Bronchial epithelial cell (primary cell): Measurements from ENCODE around the gene ANKRD17. TPM values are rescaled to one million over a fixed set of nuclear protein-coding genes. Genes with fewer than 3 reads are reported as not detected.
"Not testable (repeated sequence)": the region's sequence is repeated elsewhere in the genome, so short reads cannot be mapped to it uniquely, and the experiment has no call there.

Experiments used
- DNase-seq: peaks from one replicate; pipeline ENCODE4 v3.0.0-alpha.2; 2010; ENCODE audit warnings: low read depth
- FAIRE-seq: peaks from 2 replicates; lab custom pipeline; 2011; peaks lifted over from hg19 to GRCh38; lab: Jason Lieb, UNC
- H3K27me3 ChIP-seq: 2 replicates; pipeline ENCODE4 v1.5.1; 2011; ENCODE audit warnings: low read length; ENCODE audit not compliant: control insufficient read depth, insufficient read depth
- H3K36me3 ChIP-seq: 2 replicates; pipeline ENCODE4 v1.5.1; 2011; ENCODE audit warnings: low read length; ENCODE audit not compliant: control insufficient read depth, insufficient read depth
- H3K4me3 ChIP-seq: 2 replicates; pipeline ENCODE4 v1.5.1; 2011; ENCODE audit warnings: mild to moderate bottlenecking, low read depth, low read length, control low read depth
- CTCF ChIP-seq: IDR thresholded peaks from 2 replicates; pipeline ENCODE4 v1.5.1; 2011; ENCODE audit warnings: mild to moderate bottlenecking, moderate library complexity, low read length, control low read depth, inconsistent platforms; ENCODE audit not compliant: insufficient read depth, severe bottlenecking
- total RNA-seq: library from RNA; depleted of rRNA; stranded (reverse); fragments of >200 nt; gene quantifications from 2 replicates; pipeline ENCODE4 v1.2.1, GENCODE V29; 2014

Gene ANKRD17
- 41.9 and 45.6 TPM in 2 replicates for total RNA-seq

GRCh38 chr4:73258686-73259570, at the start of gene ANKRD17:
Gene ANKRD17, minus strand, starts transcription at chr4:73258798. Its CDS starts 130 bp downstream, at chr4:73258668.
- peak within 1 kb of the TSS; percentile 92 for H3K4me3 ChIP-seq
- no peak for FAIRE-seq
- no peak for TF ChIP-seq CTCF

GRCh38 chr4:73308286-73308685, 49.7 kb upstream of the ANKRD17 start:
- no peak overlapping the region for H3K4me3 ChIP-seq
- no peaks in the 10 kb centered on the region for H3K36me3 ChIP-seq
- TF ChIP-seq CTCF, result no peak
- FAIRE-seq, result no peak
- no peak for DNase-seq
- H3K27me3 ChIP-seq, result no peaks in the 10 kb centered on the region

More at GRCh38 chr4:73258686-73259570, at the start of gene ANKRD17:
- Histone ChIP-seq H3K36me3 (no peaks in the 10 kb centered on the region), H3K27me3 (no peaks in the 10 kb centered on the region)
- peak; percentile 83 for DNase-seq

GRCh38 chr4:73303711-73304110, 45.1 kb upstream of the ANKRD17 start:
- Histone ChIP-seq H3K27me3 (no peaks in the 10 kb centered on the region), H3K4me3 (no peak overlapping the region), H3K36me3 (no peaks in the 10 kb centered on the region)
- DNase-seq (no peak), FAIRE-seq (no peak)
- TF ChIP-seq CTCF, result no peak

- FAIRE-seq (peak; percentile 23), DNase-seq (no peak)
- Histone ChIP-seq H3K4me3 (no peak overlapping the region), H3K27me3 (no peaks in the 10 kb centered on the region), H3K36me3 (no peaks in the 10 kb centered on the region)
- TF ChIP-seq CTCF, result no peak
These were observed 41.1 kb upstream of the ANKRD17 start for GRCh38 chr4:73299548-73300280.

GRCh38 chr4:73292661-73293060, 34.1 kb upstream of the ANKRD17 start:
- H3K27me3 ChIP-seq, DNase-seq, H3K36me3 ChIP-seq, FAIRE-seq, H3K4me3 ChIP-seq: not testable (repeated sequence)

GRCh38 chr4:73281982-73282381, 23.4 kb upstream of the ANKRD17 start:
- H3K4me3 ChIP-seq, result no peak overlapping the region
- DNase-seq (no peak), FAIRE-seq (no peak)
- H3K36me3 ChIP-seq, result no peaks in the 10 kb centered on the region
- no peak for TF ChIP-seq CTCF
- H3K27me3 ChIP-seq, result no peaks in the 10 kb centered on the region
